ENCODE data around the gene MELK. TPM values are rescaled to one million over a fixed set of nuclear protein-coding genes. Genes with fewer than 3 reads are reported as not detected.
A peak's percentile ranks its signal among the peaks of the same experiment; 100 is the strongest.

The MELK gene
- total RNA-seq, 1 experiment from 2014 or later, result 33.3 TPM

DNA sequence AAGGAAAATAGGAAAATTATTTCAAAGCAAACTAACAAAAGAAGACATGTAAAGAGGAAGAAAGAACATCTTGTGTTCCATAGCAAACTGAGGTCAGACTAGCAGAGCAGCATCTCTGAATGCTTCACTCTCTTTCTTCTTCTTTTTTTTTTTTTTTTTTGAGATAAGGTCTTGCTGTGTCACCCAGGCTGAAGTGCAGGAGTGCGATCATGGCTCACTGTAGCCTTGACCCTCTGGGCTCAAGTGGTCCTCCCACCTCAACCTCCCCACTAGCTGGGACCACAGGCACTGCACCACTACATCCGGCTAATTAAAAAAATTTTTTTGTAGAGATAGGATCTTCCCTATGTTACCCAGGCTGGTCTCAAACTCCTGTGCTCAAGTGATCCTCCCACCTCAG lies 36.6 kb downstream of the MELK start:
- BruUV-seq (replicated peaks), result no TSS peak
- TF ChIP-seq, protein P1, sequence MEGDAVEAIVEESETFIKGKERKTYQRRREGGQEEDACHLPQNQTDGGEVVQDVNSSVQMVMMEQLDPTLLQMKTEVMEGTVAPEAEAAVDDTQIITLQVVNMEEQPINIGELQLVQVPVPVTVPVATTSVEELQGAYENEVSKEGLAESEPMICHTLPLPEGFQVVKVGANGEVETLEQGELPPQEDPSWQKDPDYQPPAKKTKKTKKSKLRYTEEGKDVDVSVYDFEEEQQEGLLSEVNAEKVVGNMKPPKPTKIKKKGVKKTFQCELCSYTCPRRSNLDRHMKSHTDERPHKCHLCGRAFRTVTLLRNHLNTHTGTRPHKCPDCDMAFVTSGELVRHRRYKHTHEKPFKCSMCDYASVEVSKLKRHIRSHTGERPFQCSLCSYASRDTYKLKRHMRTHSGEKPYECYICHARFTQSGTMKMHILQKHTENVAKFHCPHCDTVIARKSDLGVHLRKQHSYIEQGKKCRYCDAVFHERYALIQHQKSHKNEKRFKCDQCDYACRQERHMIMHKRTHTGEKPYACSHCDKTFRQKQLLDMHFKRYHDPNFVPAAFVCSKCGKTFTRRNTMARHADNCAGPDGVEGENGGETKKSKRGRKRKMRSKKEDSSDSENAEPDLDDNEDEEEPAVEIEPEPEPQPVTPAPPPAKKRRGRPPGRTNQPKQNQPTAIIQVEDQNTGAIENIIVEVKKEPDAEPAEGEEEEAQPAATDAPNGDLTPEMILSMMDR (IDR thresholded peaks at IDR 0.05; ENCODE audit: unreplicated experiment), result no peak
- POLR2A ChIA-PET, result interaction anchor here (0.6 kb wide), 1 partner anchor 75 kb away, joined by 4 read pairs; no protein-coding TSS in a partner anchor
- CTCF ChIA-PET, result interaction anchor here (0.8 kb wide), 1 partner anchor 14 kb away, joined by 3 read pairs; no protein-coding TSS in a partner anchor
- intact Hi-C loops (cut with micrococcal nuclease), result no loop called here
- Mint-ChIP-seq H3K4me3 (ENCODE audit: unreplicated experiment) (no peak overlapping the region), H3K27ac (ENCODE audit: low read depth, unreplicated experiment) (no peak overlapping the region), H3K4me1 (ENCODE audit: insufficient read depth, unreplicated experiment) (peaks cover 14% of the 10 kb centered on the region), H3K36me3 (ENCODE audit: insufficient read depth, unreplicated experiment) (peaks cover 22% of the 10 kb centered on the region), H3K27me3 (ENCODE audit: insufficient read depth, unreplicated experiment) (no peaks in the 10 kb centered on the region), H3K9me3 (ENCODE audit: unreplicated experiment) (no peaks in the 10 kb centered on the region)
- DNase-seq (ENCODE audit: unreplicated experiment), result no peak

DNA sequence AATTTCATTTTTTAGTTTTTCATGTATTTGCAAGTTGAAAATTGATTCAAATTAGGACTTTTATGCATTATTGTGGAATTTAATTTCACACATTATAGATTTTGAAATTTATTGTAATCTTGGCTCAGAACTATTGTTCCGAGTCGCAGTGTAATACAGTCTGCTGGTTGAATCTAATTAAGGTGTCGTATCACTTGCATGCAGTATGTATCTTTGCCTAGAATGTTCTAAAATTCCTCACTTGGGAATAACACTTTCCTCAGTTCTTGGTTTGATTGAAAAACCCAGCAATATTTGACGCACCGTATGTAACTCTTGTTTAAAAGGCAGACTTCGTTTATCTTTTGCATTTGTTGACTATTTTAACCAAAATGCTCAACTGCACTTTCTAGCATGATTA lies 49.4 kb downstream of the MELK start:
- Mint-ChIP-seq H3K36me3 (ENCODE audit: insufficient read depth, unreplicated experiment) (no peaks in the 10 kb centered on the region), H3K27me3 (ENCODE audit: insufficient read depth, unreplicated experiment) (no peaks in the 10 kb centered on the region), H3K27ac (ENCODE audit: low read depth, unreplicated experiment) (no peak overlapping the region), H3K4me1 (ENCODE audit: insufficient read depth, unreplicated experiment) (peaks cover 17% of the 10 kb centered on the region), H3K9me3 (ENCODE audit: unreplicated experiment) (no peaks in the 10 kb centered on the region), H3K4me3 (ENCODE audit: unreplicated experiment) (no peak overlapping the region)
- BruUV-seq (replicated peaks), result no TSS peak
- CTCF ChIA-PET, result interaction anchor here (1.0 kb wide), 1 partner anchor 215 kb away, joined by 3 read pairs; no protein-coding TSS in a partner anchor
- TF ChIP-seq, protein P1 (IDR thresholded peaks at IDR 0.05; ENCODE audit: unreplicated experiment), result no peak
- POLR2A ChIA-PET, result no interaction called here
- no peak for DNase-seq (ENCODE audit: unreplicated experiment)
- intact Hi-C loops (cut with micrococcal nuclease), result no loop called here

DNA sequence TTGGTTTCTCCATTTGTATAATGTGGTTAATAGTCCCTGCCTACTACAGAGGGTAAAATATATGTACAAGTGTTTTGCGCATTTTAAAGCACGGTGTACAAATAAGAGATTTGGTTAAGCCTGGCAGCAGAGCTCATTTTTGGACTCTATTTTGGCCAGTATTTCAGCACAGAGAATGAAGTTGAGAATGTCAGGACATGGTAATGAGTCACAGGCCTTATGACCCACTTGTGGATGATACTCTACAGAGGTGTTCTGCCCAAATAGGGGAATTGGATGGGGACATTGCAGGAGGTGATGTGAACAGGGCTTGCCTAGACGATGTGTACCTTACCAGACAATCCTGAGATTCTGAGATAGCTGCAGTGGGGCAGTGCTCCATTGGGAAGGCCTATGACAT lies 50.6 kb downstream of the MELK start:
- intact Hi-C loops (cut with micrococcal nuclease), result no loop called here
- H3K27ac Mint-ChIP-seq (ENCODE audit: low read depth, unreplicated experiment), result peak overlapping the region; percentile 29
- no peak overlapping the region for H3K4me3 Mint-ChIP-seq (ENCODE audit: unreplicated experiment)
- H3K4me1 Mint-ChIP-seq (ENCODE audit: insufficient read depth, unreplicated experiment), result peaks cover 17% of the 10 kb centered on the region
- ChIA-PET CTCF (interaction anchor here (0.7 to 2.3 kb wide), 3 partner anchors 9 to 216 kb away, joined by 3 to 15 read pairs (median 3); no protein-coding TSS in a partner anchor), POLR2A (interaction anchor here (0.8 kb wide), 1 partner anchor 127 kb away, joined by 3 read pairs; no protein-coding TSS in a partner anchor)
- no peaks in the 10 kb centered on the region for H3K36me3 Mint-ChIP-seq (ENCODE audit: insufficient read depth, unreplicated experiment)
- no peaks in the 10 kb centered on the region for H3K27me3 Mint-ChIP-seq (ENCODE audit: insufficient read depth, unreplicated experiment)
- H3K9me3 Mint-ChIP-seq (ENCODE audit: unreplicated experiment), result no peaks in the 10 kb centered on the region
- TF ChIP-seq, protein P1 (IDR thresholded peaks at IDR 0.05; ENCODE audit: unreplicated experiment), result no peak
- BruUV-seq (replicated peaks), result no TSS peak
- peak; percentile 22 for DNase-seq (ENCODE audit: unreplicated experiment)

DNA sequence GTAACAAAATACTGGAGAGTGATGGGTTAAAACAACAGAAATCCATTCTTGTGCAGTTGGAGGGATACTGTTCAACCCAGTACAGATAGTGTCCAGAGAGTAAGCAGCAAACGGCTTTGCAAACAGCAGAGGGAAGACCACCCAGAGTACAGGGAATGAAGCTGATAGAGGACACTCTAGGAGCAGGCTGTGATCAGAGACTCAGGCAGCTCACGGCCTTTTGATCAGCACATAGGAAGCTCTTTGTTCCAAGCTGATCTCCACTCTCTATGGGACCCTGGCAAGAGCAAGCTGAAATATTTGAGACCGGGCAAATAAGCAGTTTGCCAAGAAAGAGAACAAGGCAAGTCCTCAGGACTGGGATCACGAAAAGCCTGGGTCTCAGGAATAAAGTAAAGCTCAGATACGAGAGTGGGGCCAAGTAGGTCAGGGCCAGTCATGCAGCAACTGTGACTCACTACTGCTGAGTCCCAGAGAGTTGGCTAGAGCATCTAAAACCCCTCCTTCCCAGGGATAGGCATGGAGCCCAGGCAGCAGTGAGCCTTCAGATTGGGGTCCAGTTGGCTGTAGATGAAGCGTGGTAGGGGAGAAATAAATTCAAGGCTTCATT lies 52.4 kb downstream of the MELK start:
- CTCF ChIA-PET, result interaction anchor here (0.6 to 2.3 kb wide), 5 partner anchors 8 to 978 kb away, joined by 3 to 15 read pairs (median 4); no protein-coding TSS in a partner anchor
- H3K4me3 Mint-ChIP-seq (ENCODE audit: unreplicated experiment), result no peak overlapping the region
- TF ChIP-seq, protein P1 (IDR thresholded peaks at IDR 0.05; ENCODE audit: unreplicated experiment), result no peak
- DNase-seq (ENCODE audit: unreplicated experiment), result peak; percentile 65
- no TSS peak for BruUV-seq (replicated peaks)
- intact Hi-C loops (cut with micrococcal nuclease), result no loop called here
- POLR2A ChIA-PET, result interaction anchor here (1.1 kb wide), 1 partner anchor 36 kb away, joined by 4 read pairs; no protein-coding TSS in a partner anchor
- peaks cover 17% of the 10 kb centered on the region for H3K4me1 Mint-ChIP-seq (ENCODE audit: insufficient read depth, unreplicated experiment)
- no peaks in the 10 kb centered on the region for H3K27me3 Mint-ChIP-seq (ENCODE audit: insufficient read depth, unreplicated experiment)
- H3K9me3 Mint-ChIP-seq (ENCODE audit: unreplicated experiment), result no peaks in the 10 kb centered on the region
- no peaks in the 10 kb centered on the region for H3K36me3 Mint-ChIP-seq (ENCODE audit: insufficient read depth, unreplicated experiment)
- peak overlapping the region; percentile 88 for H3K27ac Mint-ChIP-seq (ENCODE audit: low read depth, unreplicated experiment)

All from MCF 10A (cell line).